Skeletal muscle tissue (tissue), 4 donors: Measurements from ENCODE around the gene OSCP1. TPM values are rescaled to one million over a fixed set of nuclear protein-coding genes. Genes with fewer than 3 reads are reported as not detected.

ENCODE experiments used
- H3K27ac ChIP-seq: one replicate; pipeline ENCODE4 v1.7.0; 2013; ENCODE audit warnings: mild to moderate bottlenecking, low read depth, low read length, inconsistent platforms
- H3K27me3 ChIP-seq, 3 donors: one replicate each; pipeline ENCODE4 v1.7.0; 2013; ENCODE audit warnings: low read length in 3 of 3; ENCODE audit not compliant: control insufficient read depth in 3 of 3, insufficient read depth in 3 of 3
- H3K36me3 ChIP-seq, 3 donors: one replicate each; pipeline ENCODE4 v1.7.0; 2013; ENCODE audit warnings: low read length in 3 of 3; ENCODE audit not compliant: control insufficient read depth in 3 of 3, insufficient read depth in 3 of 3
- H3K4me1 ChIP-seq, 3 donors: one replicate each; pipeline ENCODE4 v1.7.0; 2013; ENCODE audit warnings: low read length in 3 of 3, mild to moderate bottlenecking in 3 of 3; ENCODE audit not compliant: control insufficient read depth in 3 of 3, insufficient read depth in 3 of 3
- H3K4me3 ChIP-seq, 3 donors: one replicate each; pipeline ENCODE4 v1.7.0; 2013; ENCODE audit warnings: low read length in 3 of 3
- H3K9ac ChIP-seq, 3 donors: one replicate each; pipeline ENCODE4 v1.7.0; 2013; ENCODE audit warnings: low read length in 3 of 3, mild to moderate bottlenecking in 3 of 3, moderate library complexity in 2 of 3, low read depth in 1 of 3
- H3K9me3 ChIP-seq, 3 donors: one replicate each; pipeline ENCODE4 v1.7.0; 2013; ENCODE audit warnings: low read length in 3 of 3; ENCODE audit not compliant: control insufficient read depth in 3 of 3
- total RNA-seq: library from RNA; depleted of rRNA; stranded (reverse); fragments of >200 nt; gene quantifications from one replicate; pipeline ENCODE4 v1.2.3, GENCODE V29; 2014
- donor health status: Osteomylitis.

Gene OSCP1
- total RNA-seq, 1 donor from 2014 or later, result 17.2 TPM

DNA sequence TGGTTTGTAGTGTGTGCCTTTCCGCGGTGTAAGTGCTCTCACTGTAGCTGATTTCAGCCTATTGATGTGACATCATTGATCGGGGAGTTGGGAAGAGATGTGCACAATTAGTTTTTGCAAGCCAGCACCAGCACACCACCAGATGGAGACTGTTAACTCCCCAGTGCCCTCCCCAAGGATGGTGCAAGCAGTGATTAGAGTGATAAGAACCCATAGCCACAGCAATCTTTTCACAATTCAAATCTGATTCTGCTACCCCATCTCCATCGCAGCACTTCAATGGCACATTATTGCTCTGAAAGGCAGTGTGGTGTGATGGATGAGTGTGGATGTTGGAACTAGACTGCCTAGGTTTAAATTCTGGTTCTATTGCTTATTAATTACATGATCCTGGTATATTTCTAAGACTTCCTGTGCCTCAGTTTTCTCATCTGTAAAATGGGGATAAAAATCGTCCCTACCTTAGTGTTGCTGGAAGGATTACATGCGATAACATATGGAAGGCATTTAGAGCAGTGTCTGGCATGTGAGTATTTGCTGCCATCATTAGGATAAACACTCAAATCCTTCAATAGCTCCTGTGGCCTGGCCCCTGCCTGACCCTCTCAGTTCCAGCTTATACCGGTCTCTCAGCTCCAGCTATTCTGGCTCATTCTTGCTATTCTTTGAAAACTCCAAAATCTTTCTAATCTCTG lies 25.8 kb upstream of the OSCP1 start:
- Histone ChIP-seq H3K9ac (no peak overlapping the region), H3K27me3 (peaks cover 4 to 16% (median 6%) of the 10 kb centered on the region in 3 donors), H3K36me3 (no peaks in the 10 kb centered on the region), H3K4me1 (no peaks in the 10 kb centered on the region), H3K4me3 (no peak overlapping the region), H3K27ac (no peak overlapping the region), H3K9me3 (no peaks in the 10 kb centered on the region)

DNA sequence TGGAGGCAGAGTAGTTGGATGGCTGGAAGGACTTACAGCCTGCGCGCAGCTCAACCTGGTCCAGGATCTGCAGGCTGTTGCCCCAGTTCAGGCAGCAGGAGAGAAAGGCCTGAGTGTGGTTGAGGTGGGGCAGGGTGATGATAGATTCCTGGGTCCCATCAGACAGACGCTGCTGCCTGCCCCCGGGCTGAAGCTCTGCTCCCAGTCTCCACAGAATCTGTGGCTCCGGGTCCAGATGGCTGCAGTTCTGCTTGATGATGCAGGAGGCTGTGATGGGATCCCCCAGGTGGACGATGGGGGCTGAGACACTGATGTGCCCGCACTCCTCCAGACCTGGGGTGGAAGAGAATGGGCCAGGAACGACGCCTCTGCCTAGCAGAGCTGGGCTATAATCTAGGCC lies 25.1 kb upstream of the OSCP1 start:
- Histone ChIP-seq H3K9me3 (no peaks in the 10 kb centered on the region), H3K27ac (no peak overlapping the region), H3K9ac (no peak overlapping the region), H3K4me1 (no peaks in the 10 kb centered on the region), H3K27me3 (peaks cover 1 to 16% (median 4%) of the 10 kb centered on the region in 3 donors), H3K4me3 (no peak overlapping the region), H3K36me3 (no peaks in the 10 kb centered on the region)

DNA sequence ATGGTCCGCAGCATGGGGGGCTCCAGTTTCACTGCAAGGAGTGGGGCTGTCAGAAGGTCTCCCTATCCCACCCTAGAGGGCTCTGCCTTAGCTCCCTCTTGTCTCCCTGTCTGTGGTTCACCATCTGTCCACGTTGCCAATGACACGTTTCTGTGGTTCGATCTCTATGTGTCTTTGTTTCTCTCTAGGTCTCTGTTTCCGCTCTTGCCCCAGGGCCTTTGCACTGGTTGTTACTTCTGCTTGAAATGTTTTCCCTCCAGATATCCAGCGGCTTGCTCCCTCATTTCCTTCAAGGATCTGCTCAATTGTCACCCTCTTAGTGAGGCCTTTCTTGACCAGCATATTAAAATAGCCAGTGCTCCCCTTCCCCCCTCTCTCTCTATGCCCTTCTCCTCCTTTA lies 22.4 kb upstream of the OSCP1 start:
- H3K27me3 ChIP-seq, result peaks cover 0 to 6% (median 0%) of the 10 kb centered on the region in 3 donors
- H3K4me1 ChIP-seq, result no peaks in the 10 kb centered on the region
- H3K36me3 ChIP-seq, result no peaks in the 10 kb centered on the region
- no peak overlapping the region for H3K27ac ChIP-seq
- H3K4me3 ChIP-seq, result no peak overlapping the region
- no peak overlapping the region for H3K9ac ChIP-seq
- no peaks in the 10 kb centered on the region for H3K9me3 ChIP-seq

DNA sequence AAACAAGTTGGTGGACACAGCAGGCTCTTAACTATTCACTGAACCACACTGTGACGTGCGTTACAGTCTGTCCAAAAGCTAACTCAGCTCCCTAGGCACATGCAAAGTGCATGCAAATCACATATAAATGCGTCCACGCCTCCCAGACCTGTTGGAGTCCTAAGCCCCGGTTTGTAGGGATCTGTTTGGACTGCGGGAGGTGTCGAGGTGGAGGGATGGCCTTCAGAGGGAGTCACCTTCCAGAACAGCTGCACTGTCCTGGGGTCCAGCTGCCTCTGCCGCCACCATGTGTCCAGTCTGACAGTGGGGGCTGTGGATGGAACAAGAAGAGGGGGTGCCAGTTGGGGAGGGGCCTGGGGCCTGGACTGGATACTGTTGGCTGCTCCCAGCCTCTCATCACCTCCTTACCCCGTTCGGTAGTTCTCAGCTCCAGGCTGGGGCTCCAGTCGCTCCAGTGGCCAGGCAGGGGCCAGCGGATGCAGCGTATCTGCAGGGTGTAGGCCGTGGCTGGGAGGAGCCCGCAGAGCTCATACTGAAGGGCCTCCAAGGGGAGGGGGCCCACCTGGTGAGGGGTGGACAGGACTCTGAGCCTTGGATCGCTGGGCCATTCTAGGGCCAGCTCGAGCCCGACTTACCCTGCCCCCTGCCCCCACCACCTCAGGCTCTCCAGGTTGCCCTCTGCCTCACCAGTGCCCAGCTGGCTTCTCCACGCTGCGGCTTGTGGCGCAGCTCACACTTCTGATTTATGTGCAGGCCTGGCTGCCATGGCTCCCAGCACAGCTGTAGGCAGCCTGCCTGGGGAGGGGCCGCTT lies 21.8 kb upstream of the OSCP1 start:
- Histone ChIP-seq H3K4me3 (no peak overlapping the region), H3K9me3 (no peaks in the 10 kb centered on the region), H3K36me3 (no peaks in the 10 kb centered on the region), H3K4me1 (no peaks in the 10 kb centered on the region), H3K27ac (no peak overlapping the region), H3K9ac (no peak overlapping the region), H3K27me3 (peaks cover 0 to 6% (median 0%) of the 10 kb centered on the region in 3 donors)

DNA sequence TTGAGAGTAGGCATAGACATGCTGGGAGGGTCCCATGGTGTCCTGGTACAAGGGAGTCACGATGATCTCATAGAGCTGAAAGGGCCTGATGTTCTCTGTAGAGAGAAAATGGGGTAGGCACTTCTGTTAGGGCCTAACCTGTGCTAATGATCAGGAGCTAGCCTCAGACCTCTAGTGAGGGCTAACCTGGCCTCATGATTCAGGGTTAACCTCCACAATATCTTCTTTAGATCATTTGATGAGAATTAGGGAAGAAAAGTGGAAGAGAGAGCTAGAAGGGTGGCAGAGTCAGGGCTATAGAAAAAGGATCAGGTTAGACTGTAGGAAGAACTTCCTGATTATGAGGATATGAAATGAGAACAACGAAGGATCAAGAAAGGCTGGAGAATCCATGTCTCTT lies 18.9 kb upstream of the OSCP1 start:
- Histone ChIP-seq H3K27ac (no peak overlapping the region), H3K36me3 (no peaks in the 10 kb centered on the region), H3K4me1 (peaks cover 0 to 5% (median 4%) of the 10 kb centered on the region in 3 donors), H3K9me3 (no peaks in the 10 kb centered on the region), H3K9ac (no peak overlapping the region), H3K27me3 (peaks cover 0 to 3% (median 0%) of the 10 kb centered on the region in 3 donors), H3K4me3 (no peak overlapping the region)

DNA sequence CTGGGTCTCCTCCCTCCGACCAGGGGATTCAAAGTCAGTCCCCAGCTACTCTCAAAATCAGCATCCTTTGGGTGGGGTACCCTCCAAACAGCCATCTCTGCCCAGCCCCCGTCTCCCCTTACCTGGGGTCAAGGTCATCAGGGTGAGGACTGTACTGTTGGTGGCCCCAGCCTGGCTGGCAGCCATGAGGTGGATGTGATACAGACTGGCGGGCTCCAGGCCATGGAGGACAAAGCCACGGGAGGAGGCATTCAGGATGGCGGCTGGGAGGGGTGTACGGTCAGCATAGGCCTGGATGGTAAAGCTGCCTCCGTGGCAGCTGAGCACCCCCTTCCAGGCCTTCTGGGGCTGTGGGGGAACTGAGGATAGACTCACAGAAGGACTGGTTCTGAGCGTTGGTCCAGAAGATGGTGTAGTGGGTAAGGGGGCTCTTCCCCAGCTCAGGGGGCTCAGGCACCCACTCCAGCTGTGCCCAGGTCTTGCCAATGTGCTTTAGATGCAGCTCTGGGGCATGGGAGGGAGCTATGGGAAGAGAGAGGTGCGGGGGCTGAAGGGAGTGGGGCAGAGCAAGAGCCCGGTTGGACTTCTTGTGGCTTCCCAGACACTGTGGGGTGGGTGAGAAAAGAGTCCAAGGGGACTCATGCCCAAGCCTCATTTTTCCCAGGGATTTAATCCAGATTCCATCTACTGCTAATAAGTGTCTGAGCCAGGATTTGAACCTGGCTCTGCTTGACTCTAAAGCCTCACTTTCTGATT lies 17.6 kb upstream of the OSCP1 start:
- peaks cover 7 to 12% (median 11%) of the 10 kb centered on the region in 3 donors for H3K4me1 ChIP-seq

DNA sequence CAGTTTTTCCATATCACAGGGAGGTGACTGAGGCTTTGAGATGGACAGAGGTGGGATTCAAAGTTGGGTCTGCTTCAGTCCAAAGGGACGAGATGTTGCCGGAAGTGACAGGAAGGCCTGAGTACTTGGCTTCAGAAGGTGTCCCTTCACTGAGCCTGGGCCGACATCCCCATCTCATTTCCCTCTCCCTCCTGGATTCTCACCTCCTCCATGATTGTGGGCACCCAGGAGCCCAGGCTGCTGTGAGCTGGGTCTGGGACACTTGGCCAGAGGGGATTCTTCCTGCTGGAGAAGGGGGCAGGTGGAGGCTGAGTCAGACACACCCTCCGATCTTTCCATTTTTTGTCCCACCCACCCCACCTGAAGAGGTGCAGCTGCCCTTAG lies 16.8 kb upstream of the OSCP1 start:
- H3K36me3 ChIP-seq, result peaks cover 4 to 5% (median 5%) of the 10 kb centered on the region in 3 donors
- no peaks in the 10 kb centered on the region for H3K27me3 ChIP-seq
- H3K4me3 ChIP-seq, result no peak overlapping the region
- H3K4me1 ChIP-seq, result peaks cover 11 to 12% (median 12%) of the 10 kb centered on the region in 3 donors
- H3K9ac ChIP-seq, result no peak overlapping the region
- H3K27ac ChIP-seq, result no peak overlapping the region
- no peaks in the 10 kb centered on the region for H3K9me3 ChIP-seq

More for the DNA sequence above, 17.6 kb upstream of the OSCP1 start:
- Histone ChIP-seq H3K9ac (no peak overlapping the region), H3K27ac (no peak overlapping the region), H3K9me3 (no peaks in the 10 kb centered on the region), H3K4me3 (no peak overlapping the region), H3K27me3 (no peaks in the 10 kb centered on the region), H3K36me3 (no peaks in the 10 kb centered on the region)

DNA sequence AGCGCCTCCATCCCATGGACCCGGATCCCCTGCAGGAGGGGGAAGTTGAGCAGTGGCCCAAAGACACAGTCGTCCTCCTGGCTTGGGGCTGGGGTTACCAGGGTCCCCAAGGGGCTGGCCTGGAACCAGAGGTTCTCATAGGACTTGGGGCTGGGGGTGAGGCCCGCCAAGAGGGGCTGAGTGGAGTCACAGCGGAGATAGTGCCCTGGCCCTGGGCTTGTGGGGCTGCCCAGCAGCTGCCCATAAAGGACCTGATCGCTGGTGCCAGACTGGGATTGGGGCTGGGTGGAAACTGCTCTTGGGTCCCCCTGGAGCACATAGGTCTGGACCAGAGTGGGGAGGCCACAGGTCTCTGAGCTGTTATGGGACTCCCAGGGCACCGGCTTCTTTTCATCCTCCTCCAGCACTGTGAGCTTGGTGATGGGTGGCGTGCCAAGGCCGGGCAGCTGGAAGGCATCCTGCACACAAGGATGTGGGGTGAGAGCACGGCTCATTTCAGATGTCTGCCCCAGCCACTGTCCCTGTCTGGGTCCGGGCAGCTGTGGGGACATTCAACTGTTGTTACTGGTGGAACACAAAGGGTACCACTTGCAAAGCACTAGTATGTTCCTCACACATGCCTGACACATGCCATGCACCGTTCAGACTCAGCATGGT lies 16.2 kb upstream of the OSCP1 start:
- Histone ChIP-seq H3K9me3 (no peaks in the 10 kb centered on the region), H3K4me3 (no peak overlapping the region), H3K4me1 (peaks cover 11 to 15% (median 12%) of the 10 kb centered on the region in 3 donors), H3K9ac (no peak overlapping the region), H3K27me3 (no peaks in the 10 kb centered on the region), H3K27ac (no peak overlapping the region), H3K36me3 (peaks cover 9 to 10% (median 10%) of the 10 kb centered on the region in 3 donors)

DNA sequence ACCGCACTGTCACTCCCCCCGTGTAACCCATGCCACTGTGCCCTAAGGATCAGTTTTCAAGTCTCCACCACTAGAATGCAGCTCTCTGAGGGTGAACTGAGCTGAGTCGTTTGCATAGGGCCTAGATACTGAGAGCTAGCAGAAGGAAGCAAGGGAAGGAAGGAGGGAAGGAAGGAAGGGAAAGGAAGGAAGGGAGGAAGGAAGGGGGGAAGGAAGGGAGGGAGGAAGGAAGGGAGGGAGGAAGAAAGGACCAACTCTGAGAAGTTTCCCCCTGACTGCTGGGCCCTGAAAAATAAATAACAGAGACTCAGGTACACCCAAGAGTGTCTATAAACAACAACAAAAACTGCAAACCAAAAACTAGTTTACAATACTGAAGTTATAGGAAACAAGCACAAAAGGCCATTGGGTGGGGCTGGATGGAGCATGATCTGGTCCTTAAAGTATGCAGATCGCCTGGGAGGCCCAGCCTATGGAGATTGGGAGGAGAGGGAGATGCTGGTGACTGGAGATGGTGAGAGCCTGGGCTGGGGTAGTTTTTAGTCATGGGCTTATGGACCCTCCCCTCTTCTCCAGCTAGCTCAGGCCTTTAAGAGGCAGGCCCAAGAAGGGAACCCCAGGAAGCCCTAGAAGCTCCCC lies 15.6 kb upstream of the OSCP1 start:
- no peak overlapping the region for H3K27ac ChIP-seq
- H3K4me1 ChIP-seq, result peaks cover 11 to 15% (median 12%) of the 10 kb centered on the region in 3 donors
- H3K4me3 ChIP-seq, result no peak overlapping the region

More for the DNA sequence above, 15.6 kb upstream of the OSCP1 start:
- H3K9ac ChIP-seq, result no peak overlapping the region
- no peaks in the 10 kb centered on the region for H3K27me3 ChIP-seq
- H3K36me3 ChIP-seq, result peaks cover 15 to 17% (median 16%) of the 10 kb centered on the region in 3 donors
- no peaks in the 10 kb centered on the region for H3K9me3 ChIP-seq
